Measurements from ENCODE around the gene EDRF1.

EDRF1 gene

GRCh38 chr10:125808047-125808446, 88.5 kb downstream of the EDRF1 start:
- Histone ChIP-seq H3K79me1 (ENCODE audit: low read length) (no peaks in the 10 kb centered on the region), H3K4me1 (ENCODE audit: control insufficient read depth in 1 of 2, insufficient read depth in 2 of 2, low read length in 2 of 2) (no peaks in the 10 kb centered on the region), H2BK12ac (ENCODE audit: low read length) (no peak overlapping the region), H2AK5ac (ENCODE audit: low read length) (no peak overlapping the region), H4K8ac (ENCODE audit: low read depth, low read length) (no peak overlapping the region), H3K4me2 (ENCODE audit: low read length) (no peak overlapping the region), H2BK120ac (ENCODE audit: insufficient read depth, low read length, poor library complexity) (no peak overlapping the region), H3K36me3 (ENCODE audit: control insufficient read depth in 1 of 2, insufficient read depth in 2 of 2, low read length in 2 of 2) (peaks cover 15 to 21% of the 10 kb centered on the region in 2 experiments), H3K27me3 (ENCODE audit: insufficient read depth, low read length) (no peaks in the 10 kb centered on the region), H4K12ac (ENCODE audit: low read depth, low read length) (no peak overlapping the region), H2BK5ac (ENCODE audit: low read depth, low read length, poor library complexity) (no peak overlapping the region), H3K79me2 (ENCODE audit: control insufficient read depth, insufficient read depth, low read length, poor library complexity) (no peaks in the 10 kb centered on the region), H2AFZ (ENCODE audit: insufficient read depth, low read length, poor library complexity) (no peak overlapping the region), H3K14ac (ENCODE audit: low read length) (no peak overlapping the region), H4K91ac (ENCODE audit: low read depth, low read length) (no peak overlapping the region), H3K4ac (ENCODE audit: low read depth, low read length) (no peak overlapping the region), H3K9ac (ENCODE audit: low read length) (no peak overlapping the region), H3K18ac (ENCODE audit: low read length) (no peak overlapping the region), H3K27ac (ENCODE audit: low read depth, low read length) (no peak overlapping the region), H3K4me3 (ENCODE audit: low read depth, low read length) (no peak overlapping the region), H3K23ac (ENCODE audit: low read length) (no peak overlapping the region), H3K9me3 (ENCODE audit: insufficient read depth, low read depth, low read length) (no peaks in the 10 kb centered on the region)
- DNase-seq = no peak
- no CpG with 5 or more reads among the region's 1 CpG for WGBS (ENCODE audit: extremely low coverage, insufficient coverage, insufficient read length)

GRCh38 chr10:125811251-125811650, 91.7 kb downstream of the EDRF1 start:
- no peak overlapping the region for H3K4me3 ChIP-seq (ENCODE audit: low read depth, low read length)
- no peaks in the 10 kb centered on the region for H3K27me3 ChIP-seq (ENCODE audit: insufficient read depth, low read length)
- no peaks in the 10 kb centered on the region for H3K4me1 ChIP-seq (ENCODE audit: control insufficient read depth in 1 of 2, insufficient read depth in 2 of 2, low read length in 2 of 2)
- H4K91ac ChIP-seq (ENCODE audit: low read depth, low read length) = no peak overlapping the region
- no peak overlapping the region for H3K23ac ChIP-seq (ENCODE audit: low read length)
- no peak overlapping the region for H3K4ac ChIP-seq (ENCODE audit: low read depth, low read length)
- WGBS (ENCODE audit: extremely low coverage, insufficient coverage, insufficient read length) = no CpG with 5 or more reads among the region's 1 CpG
- H2AK5ac ChIP-seq (ENCODE audit: low read length) = no peak overlapping the region
- no peaks in the 10 kb centered on the region for H3K9me3 ChIP-seq (ENCODE audit: insufficient read depth, low read depth, low read length)
- peaks cover 8 to 23% of the 10 kb centered on the region in 2 experiments for H3K36me3 ChIP-seq (ENCODE audit: control insufficient read depth in 1 of 2, insufficient read depth in 2 of 2, low read length in 2 of 2)
- no peak overlapping the region for H3K14ac ChIP-seq (ENCODE audit: low read length)
- H2BK120ac ChIP-seq (ENCODE audit: insufficient read depth, low read length, poor library complexity) = no peak overlapping the region
- no peak for DNase-seq
- H3K27ac ChIP-seq (ENCODE audit: low read depth, low read length) = no peak overlapping the region
- H4K8ac ChIP-seq (ENCODE audit: low read depth, low read length) = no peak overlapping the region
- H4K12ac ChIP-seq (ENCODE audit: low read depth, low read length) = no peak overlapping the region
- H3K79me2 ChIP-seq (ENCODE audit: control insufficient read depth, insufficient read depth, low read length, poor library complexity) = no peaks in the 10 kb centered on the region
- no peak overlapping the region for H2BK5ac ChIP-seq (ENCODE audit: low read depth, low read length, poor library complexity)
- no peak overlapping the region for H3K9ac ChIP-seq (ENCODE audit: low read length)
- H2AFZ ChIP-seq (ENCODE audit: insufficient read depth, low read length, poor library complexity) = no peak overlapping the region
- H3K4me2 ChIP-seq (ENCODE audit: low read length) = no peak overlapping the region
- no peak overlapping the region for H3K18ac ChIP-seq (ENCODE audit: low read length)
- H2BK12ac ChIP-seq (ENCODE audit: low read length) = no peak overlapping the region
- no peaks in the 10 kb centered on the region for H3K79me1 ChIP-seq (ENCODE audit: low read length)

- no peaks in the 10 kb centered on the region for H3K4me1 ChIP-seq (ENCODE audit: control insufficient read depth in 1 of 2, insufficient read depth in 2 of 2, low read length in 2 of 2)
- no peaks in the 10 kb centered on the region for H3K27me3 ChIP-seq (ENCODE audit: insufficient read depth, low read length)
- no peak overlapping the region for H3K4me2 ChIP-seq (ENCODE audit: low read length)
- no peak overlapping the region for H3K9ac ChIP-seq (ENCODE audit: low read length)
- no peak overlapping the region for H3K14ac ChIP-seq (ENCODE audit: low read length)
- no peak overlapping the region for H2AK5ac ChIP-seq (ENCODE audit: low read length)
- no peak overlapping the region for H4K8ac ChIP-seq (ENCODE audit: low read depth, low read length)
- H3K18ac ChIP-seq (ENCODE audit: low read length) = no peak overlapping the region
- no peak overlapping the region for H4K91ac ChIP-seq (ENCODE audit: low read depth, low read length)
- no peak for DNase-seq
- no peak overlapping the region for H2BK120ac ChIP-seq (ENCODE audit: insufficient read depth, low read length, poor library complexity)
- H2BK5ac ChIP-seq (ENCODE audit: low read depth, low read length, poor library complexity) = no peak overlapping the region
- no peak overlapping the region for H3K27ac ChIP-seq (ENCODE audit: low read depth, low read length)
- H3K23ac ChIP-seq (ENCODE audit: low read length) = no peak overlapping the region
- H3K4ac ChIP-seq (ENCODE audit: low read depth, low read length) = no peak overlapping the region
- no peak overlapping the region for H3K4me3 ChIP-seq (ENCODE audit: low read depth, low read length)
- H3K36me3 ChIP-seq (ENCODE audit: control insufficient read depth in 1 of 2, insufficient read depth in 2 of 2, low read length in 2 of 2) = peaks cover 7 to 17% of the 10 kb centered on the region in 2 experiments
- no peaks in the 10 kb centered on the region for H3K9me3 ChIP-seq (ENCODE audit: insufficient read depth, low read depth, low read length)
- no peaks in the 10 kb centered on the region for H3K79me1 ChIP-seq (ENCODE audit: low read length)
- no peak overlapping the region for H2BK12ac ChIP-seq (ENCODE audit: low read length)
- no peaks in the 10 kb centered on the region for H3K79me2 ChIP-seq (ENCODE audit: control insufficient read depth, insufficient read depth, low read length, poor library complexity)
- no peak overlapping the region for H2AFZ ChIP-seq (ENCODE audit: insufficient read depth, low read length, poor library complexity)
- no CpG with 5 or more reads among the region's 1 CpG for WGBS (ENCODE audit: extremely low coverage, insufficient coverage, insufficient read length)
- no peak overlapping the region for H4K12ac ChIP-seq (ENCODE audit: low read depth, low read length)
These were observed 92.7 kb downstream of the EDRF1 start for GRCh38 chr10:125812128-125812750.
